Skin of body (tissue), 2 donors: ENCODE data around the gene HADHB. TPM values are rescaled to one million over a fixed set of nuclear protein-coding genes. Genes with fewer than 3 reads are reported as not detected.
"Not testable (repeated sequence)": the region's sequence is repeated elsewhere in the genome, so short reads cannot be mapped to it uniquely, and the experiment has no call there.

ENCODE experiments used
- DNase-seq: peaks from one replicate; lab custom pipeline; 2025; lab: John Stamatoyannopoulos, UW
- total RNA-seq: library from RNA; depleted of rRNA; stranded (reverse); fragments of >200 nt; gene quantifications from one replicate; pipeline ENCODE4 v1.2.3, GENCODE V29; 2014

Gene HADHB
- total RNA-seq, 1 donor from 2014 or later, result 112 TPM

DNA sequence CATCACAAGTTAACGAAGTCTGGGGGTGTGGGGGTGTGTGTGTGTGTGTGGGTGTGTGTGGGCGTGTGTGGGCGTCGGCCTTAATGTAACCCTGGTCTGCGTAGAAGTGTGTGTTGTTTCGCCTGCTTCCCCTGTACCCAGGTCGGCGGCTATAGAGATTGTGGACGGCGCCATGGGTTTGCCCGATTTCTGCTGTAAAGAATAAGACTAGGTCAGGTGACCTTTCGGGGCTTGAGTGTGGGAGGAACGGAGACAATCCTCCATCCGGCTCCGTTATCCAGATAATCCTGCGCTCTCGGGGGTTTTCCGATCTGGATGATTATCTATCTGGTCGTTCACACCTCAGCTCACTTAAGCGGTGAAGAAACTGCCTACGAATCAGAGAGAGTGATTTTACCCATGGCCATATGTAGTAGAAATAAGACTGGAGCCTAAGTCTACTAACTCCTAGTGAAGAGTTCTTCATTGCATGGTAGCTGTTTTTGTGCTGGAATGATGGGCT, 543 bp downstream of the HADHB start:
- DNase-seq, result no peak

- no peak for DNase-seq
Measured at GRCh38 chr2:26245810-26246209, 1.1 kb downstream of the HADHB start.

DNA sequence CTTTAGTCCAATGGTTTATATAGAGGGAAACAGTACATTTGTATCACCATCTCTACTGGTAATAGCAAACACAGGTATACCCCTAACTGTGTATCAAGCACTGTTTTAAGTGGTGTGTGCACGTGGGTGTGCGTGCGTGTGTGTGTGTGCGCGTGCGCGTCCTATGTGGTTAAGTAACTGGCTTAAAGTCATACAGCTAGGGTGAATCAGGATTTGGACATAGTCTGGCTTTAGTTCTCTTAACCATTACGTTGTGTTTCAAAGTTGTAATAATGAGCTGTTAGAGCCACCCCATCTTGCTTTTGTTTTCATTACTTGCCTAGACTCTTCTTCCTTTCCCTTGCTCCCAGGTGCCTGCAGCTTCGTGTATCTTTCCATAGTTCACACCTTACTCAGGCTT, 2.1 kb downstream of the HADHB start:
- DNase-seq, result no peak

GRCh38 chr2:26249625-26250024, 4.9 kb downstream of the HADHB start:
- DNase-seq, result no peak

- no peak for DNase-seq
Measured at GRCh38 chr2:26251893-26252292, 7.2 kb downstream of the HADHB start.

DNA sequence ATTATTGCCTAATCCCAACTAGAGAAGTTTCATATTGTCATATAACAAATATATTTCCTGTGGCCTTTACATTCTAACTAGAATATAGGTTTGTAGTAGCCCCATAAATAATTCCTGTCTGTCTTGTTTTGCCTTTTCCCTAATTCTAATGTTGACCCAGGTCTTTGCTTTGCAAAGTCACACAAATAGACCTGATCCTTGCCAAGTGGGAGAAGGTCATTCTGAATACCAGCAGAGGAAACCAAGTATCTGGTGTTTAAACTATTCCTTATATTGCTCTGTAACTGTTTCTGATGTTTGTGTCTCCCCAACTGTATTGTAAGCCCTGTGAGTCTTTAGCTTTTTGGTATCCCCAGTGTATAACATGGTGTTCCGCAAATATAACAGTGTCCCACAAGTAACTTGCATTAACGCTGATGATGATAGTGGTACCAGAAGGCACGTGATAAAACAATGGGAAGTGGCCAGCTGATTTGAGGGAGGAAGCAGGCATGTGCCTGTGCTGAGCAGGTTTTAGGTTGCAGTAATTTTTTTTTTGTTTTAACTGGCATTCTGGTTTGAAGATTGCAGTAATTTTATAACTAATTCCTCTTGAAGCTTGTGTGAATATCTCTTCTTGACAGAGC, 11.1 kb downstream of the HADHB start:
- no peak for DNase-seq

GRCh38 chr2:26258836-26259235, 14.1 kb downstream of the HADHB start:
- DNase-seq, result not testable (repeated sequence)

- no peak for DNase-seq
Measured at GRCh38 chr2:26268213-26268612, 23.5 kb downstream of the HADHB start.

- DNase-seq, result not testable (repeated sequence)
Measured at GRCh38 chr2:26268670-26269385, 24.1 kb downstream of the HADHB start.

DNA sequence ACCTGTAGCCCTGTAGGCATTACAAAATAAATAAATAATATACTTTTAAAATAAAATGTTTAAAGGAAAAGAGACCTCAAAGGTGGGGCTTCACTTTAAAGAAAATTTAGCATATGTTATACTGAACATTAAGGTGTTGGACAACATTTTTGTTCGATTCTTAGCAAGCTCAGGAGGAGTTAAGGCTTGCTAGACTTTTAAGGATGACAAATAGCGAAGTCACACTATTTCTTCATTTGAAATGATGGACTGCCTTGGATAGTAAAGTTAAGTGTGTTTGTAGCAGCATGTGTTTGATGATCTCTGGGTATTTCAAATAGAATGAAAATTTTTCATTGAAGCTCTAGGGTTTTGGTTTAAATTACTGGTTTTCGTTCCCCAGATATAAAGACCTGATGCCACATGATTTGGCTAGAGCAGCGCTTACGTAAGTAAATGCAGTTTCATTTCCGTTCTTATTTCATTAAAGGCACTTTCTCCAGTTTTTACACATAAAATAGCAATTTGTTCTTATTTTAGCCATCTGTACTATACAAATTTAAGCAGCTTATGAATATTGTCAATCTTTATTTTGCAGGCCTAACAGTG, 24.9 kb downstream of the HADHB start:
- no peak for DNase-seq

- DNase-seq, result no peak
Measured at GRCh38 chr2:26270373-26270772, 25.6 kb downstream of the HADHB start.

- no peak for DNase-seq
Measured at GRCh38 chr2:26273501-26273900, 28.8 kb downstream of the HADHB start.

GRCh38 chr2:26274058-26274613, 29.4 kb downstream of the HADHB start:
- DNase-seq, result peak; percentile 21

DNA sequence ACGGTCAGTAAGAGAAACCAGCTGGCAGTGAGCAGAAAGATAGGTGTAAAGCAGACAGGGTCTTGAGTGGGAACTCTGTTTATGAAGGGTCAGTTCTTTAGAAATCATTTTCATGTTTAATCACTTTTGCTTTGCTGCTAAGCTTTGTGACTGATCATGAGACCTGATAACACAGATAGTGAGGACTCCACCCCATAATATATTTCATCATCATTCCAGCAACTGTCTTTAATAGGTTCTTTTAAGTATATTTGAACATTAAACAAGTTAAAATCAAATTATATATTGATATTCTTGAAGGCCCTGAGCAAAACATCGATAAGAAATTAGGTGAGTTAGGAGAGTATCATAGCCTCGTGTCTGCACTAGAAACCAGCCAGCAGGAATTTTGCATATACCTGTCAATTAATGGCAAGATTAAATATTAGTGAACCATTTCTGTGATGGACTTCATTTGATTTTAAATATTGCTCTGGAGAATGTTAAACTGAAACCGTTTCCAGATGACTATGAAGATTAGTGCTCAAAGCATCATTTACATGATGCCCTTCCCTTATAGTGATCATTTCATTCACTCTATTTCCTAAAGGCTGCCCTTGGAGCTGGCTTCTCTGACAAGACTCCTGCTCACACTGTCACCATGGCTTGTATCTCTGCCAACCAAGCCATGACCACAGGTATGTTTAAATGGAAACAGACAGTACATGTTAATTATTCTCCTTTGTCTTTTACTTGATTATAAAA, 31.9 kb downstream of the HADHB start:
- no peak for DNase-seq

DNA sequence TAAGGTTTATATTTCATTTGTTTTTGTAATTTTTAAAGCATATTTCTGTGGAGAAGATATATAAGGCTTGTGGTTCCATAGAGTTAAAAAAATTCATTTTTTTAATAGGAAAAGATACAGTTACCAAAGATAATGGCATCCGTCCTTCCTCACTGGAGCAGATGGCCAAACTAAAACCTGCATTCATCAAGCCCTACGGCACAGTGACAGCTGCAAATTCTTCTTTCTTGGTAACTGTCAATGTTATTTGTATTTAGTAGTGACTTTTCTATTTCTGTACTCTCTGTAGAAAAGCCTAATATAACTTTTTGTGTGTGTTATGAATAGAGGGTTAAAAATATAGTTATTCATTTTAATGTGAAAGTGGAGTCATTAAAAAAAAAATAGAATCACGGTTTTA, 35.1 kb downstream of the HADHB start:
- no peak for DNase-seq

- no peak for DNase-seq
Measured at GRCh38 chr2:26281226-26281625, 36.5 kb downstream of the HADHB start.

DNA sequence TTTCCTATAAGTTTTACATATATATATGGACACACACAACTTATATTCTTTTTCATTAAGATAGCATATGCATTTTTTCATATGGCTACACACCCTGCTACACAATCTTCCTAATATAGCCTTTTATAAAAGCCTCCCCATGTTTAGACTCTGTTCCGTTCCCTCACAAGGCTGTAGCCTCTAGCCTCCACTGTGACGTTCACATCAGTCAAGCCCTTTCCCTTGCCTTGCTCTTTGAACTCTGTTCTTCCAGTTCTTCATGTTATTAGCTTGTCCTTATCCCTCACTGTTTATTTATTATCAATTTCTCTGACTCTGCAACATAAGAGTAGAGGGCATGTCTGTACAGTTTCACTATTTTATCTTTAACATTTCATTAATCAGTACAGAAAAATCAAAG, 38.9 kb downstream of the HADHB start:
- DNase-seq, result no peak

- DNase-seq, result no peak
Measured at GRCh38 chr2:26284132-26284531, 39.4 kb downstream of the HADHB start.

DNA sequence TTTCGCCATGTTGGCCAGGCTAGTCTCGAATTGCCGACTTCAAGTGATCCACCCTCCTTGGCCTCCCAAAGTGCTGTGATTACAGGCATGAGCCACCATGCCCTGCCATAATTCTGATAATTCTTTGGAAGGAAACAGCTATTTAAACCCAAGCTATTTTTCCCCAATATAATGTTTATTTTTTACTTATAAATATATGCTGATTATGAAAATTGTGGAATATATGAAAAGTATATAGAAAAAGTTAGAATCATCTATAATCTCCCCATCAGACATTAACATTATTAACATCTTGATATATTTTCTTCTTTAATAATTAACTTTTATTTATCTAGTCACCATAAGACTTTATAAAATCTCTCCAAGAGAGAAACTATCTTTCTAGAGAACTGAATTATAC, 41.2 kb downstream of the HADHB start:
- no peak for DNase-seq

GRCh38 chr2:26290001-26290400, 45.3 kb downstream of the HADHB start:
- no peak for DNase-seq

- DNase-seq, result no peak
Measured at GRCh38 chr2:26292646-26293045, 47.9 kb downstream of the HADHB start.

- no peak for DNase-seq
Measured at GRCh38 chr2:26295511-26295910, 50.8 kb downstream of the HADHB start.
